ENCODE results near the gene MACC1. TPM values are rescaled to one million over a fixed set of nuclear protein-coding genes. Genes with fewer than 3 reads are reported as not detected.

The MACC1 gene
- total and polyA plus RNA-seq, 10 of the 15 experiments (the other 5 are each of a cell fraction or from before 2014, with no cell fraction given): 6.0 to 61.1 (median 12.7) TPM

GRCh38 chr7:20200361-20200760, 16.8 kb downstream of the MACC1 start (continued):
- TF ChIP-seq SMARCA5 (IDR thresholded peaks at IDR 0.05): no peak
- TF ChIP-seq, protein P1, sequence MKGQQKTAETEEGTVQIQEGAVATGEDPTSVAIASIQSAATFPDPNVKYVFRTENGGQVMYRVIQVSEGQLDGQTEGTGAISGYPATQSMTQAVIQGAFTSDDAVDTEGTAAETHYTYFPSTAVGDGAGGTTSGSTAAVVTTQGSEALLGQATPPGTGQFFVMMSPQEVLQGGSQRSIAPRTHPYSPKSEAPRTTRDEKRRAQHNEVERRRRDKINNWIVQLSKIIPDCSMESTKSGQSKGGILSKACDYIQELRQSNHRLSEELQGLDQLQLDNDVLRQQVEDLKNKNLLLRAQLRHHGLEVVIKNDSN (IDR thresholded peaks at IDR 0.05; ENCODE audit: borderline replicate concordance, extremely low read length, insufficient read depth, low read depth, low read length): no peak
- no peak for TF ChIP-seq GATAD2B (conservative IDR thresholded peaks at IDR 0.05; ENCODE audit: low read depth)
- 0 out of 2 replicates have a peak, but pooled peaks have one; percentile 32 for TF ChIP-seq MTA3 (IDR thresholded peaks at IDR 0.05; ENCODE audit: borderline replicate concordance, low read length)
- TF ChIP-seq BACH1 (IDR thresholded peaks at IDR 0.05; ENCODE audit: borderline replicate concordance): no peak
- TF ChIP-seq ZBED1 (IDR thresholded peaks at IDR 0.05; ENCODE audit: borderline replicate concordance): no peak
- no peak for TF ChIP-seq MEF2B (IDR thresholded peaks at IDR 0.05; ENCODE audit: partially characterized antibody, poor library complexity, severe bottlenecking)
- peak; percentile 48; the same call in 1 of the 2 replicates for TF ChIP-seq FOXM1 (IDR thresholded peaks at IDR 0.05; ENCODE audit: low read depth, low read length)
- no peak for TF ChIP-seq SUPT20H (IDR thresholded peaks at IDR 0.05; ENCODE audit: borderline replicate concordance, control insufficient read depth, low read depth, low read length)
- no peak for TF ChIP-seq PBX3 (IDR thresholded peaks at IDR 0.05; ENCODE audit: insufficient replicate concordance, low read depth, low read length)
- no peak for TF ChIP-seq MYC (IDR thresholded peaks at IDR 0.05; ENCODE audit: insufficient read depth, insufficient read length, insufficient replicate concordance, low read length, severe bottlenecking)
- no peak for TF ChIP-seq ZNF217 (IDR thresholded peaks at IDR 0.05)
- peak; percentile 85 for TF ChIP-seq JUNB (IDR thresholded peaks at IDR 0.05)
- no peak for TF ChIP-seq POLR2AphosphoS5 (IDR thresholded peaks at IDR 0.05; ENCODE audit: low read length)
- no peak for TF ChIP-seq RAD21 (IDR thresholded peaks at IDR 0.05; ENCODE audit: insufficient read depth, low read depth, low read length)
- peak; percentile 68; a peak in 2 of 4 replicates for TF ChIP-seq BHLHE40 (IDR thresholded peaks at IDR 0.05; ENCODE audit: borderline replicate concordance in 1 of 2, low read depth in 2 of 2, low read length in 1 of 2)
- no peak for TF ChIP-seq NR2C1 (IDR thresholded peaks at IDR 0.05)
- TF ChIP-seq ZNF384 (IDR thresholded peaks at IDR 0.05; ENCODE audit: borderline replicate concordance, low read depth, low read length): no peak
- no peak for TF ChIP-seq CHD1 (IDR thresholded peaks at IDR 0.05; ENCODE audit: low read depth, low read length)
- TF ChIP-seq CTCF (IDR thresholded peaks at IDR 0.05 in 2 of 3, conservative IDR thresholded peaks at IDR 0.05 in 1 of 3; ENCODE audit: control insufficient read depth in 2 of 3, extremely low read depth in 1 of 3, insufficient read depth in 1 of 3, low read depth in 3 of 3, low read length in 3 of 3): no peak
- TF ChIP-seq ATF2 (IDR thresholded peaks at IDR 0.05; ENCODE audit: low read length): peak; percentile 98
- TF ChIP-seq POLR2A (IDR thresholded peaks at IDR 0.05; ENCODE audit: low read depth, low read length): no peak
- TF ChIP-seq RBBP5 (conservative IDR thresholded peaks at IDR 0.05): no peak
- TF ChIP-seq NKRF (conservative IDR thresholded peaks at IDR 0.05): no peak
- no peak for TF ChIP-seq SIN3A (IDR thresholded peaks at IDR 0.05; ENCODE audit: low read depth, low read length)

Data from GM12878 (cell line).